Ishikawa (cell line): ENCODE results near the gene FASTK.

Experiments
- CREB1 ChIP-seq: IDR thresholded peaks from 2 replicates; pipeline ENCODE4 v1.6.1; 2012; ENCODE audit warnings: low read depth
- EP300 ChIP-seq: IDR thresholded peaks from 2 replicates; pipeline ENCODE4 v1.6.1; 2012; ENCODE audit warnings: borderline replicate concordance
- MAX ChIP-seq: IDR thresholded peaks from 2 replicates; pipeline ENCODE4 v1.6.1; 2012
- NFIC ChIP-seq: IDR thresholded peaks from 2 replicates; pipeline ENCODE4 v1.6.1; 2012
- RAD21 ChIP-seq: IDR thresholded peaks from 2 replicates; pipeline ENCODE4 v1.6.1; 2012; ENCODE audit warnings: low read depth
- TAF1 ChIP-seq: IDR thresholded peaks from 2 replicates; pipeline ENCODE4 v1.6.1; 2012; ENCODE audit warnings: low read depth, mild to moderate bottlenecking

DNA sequence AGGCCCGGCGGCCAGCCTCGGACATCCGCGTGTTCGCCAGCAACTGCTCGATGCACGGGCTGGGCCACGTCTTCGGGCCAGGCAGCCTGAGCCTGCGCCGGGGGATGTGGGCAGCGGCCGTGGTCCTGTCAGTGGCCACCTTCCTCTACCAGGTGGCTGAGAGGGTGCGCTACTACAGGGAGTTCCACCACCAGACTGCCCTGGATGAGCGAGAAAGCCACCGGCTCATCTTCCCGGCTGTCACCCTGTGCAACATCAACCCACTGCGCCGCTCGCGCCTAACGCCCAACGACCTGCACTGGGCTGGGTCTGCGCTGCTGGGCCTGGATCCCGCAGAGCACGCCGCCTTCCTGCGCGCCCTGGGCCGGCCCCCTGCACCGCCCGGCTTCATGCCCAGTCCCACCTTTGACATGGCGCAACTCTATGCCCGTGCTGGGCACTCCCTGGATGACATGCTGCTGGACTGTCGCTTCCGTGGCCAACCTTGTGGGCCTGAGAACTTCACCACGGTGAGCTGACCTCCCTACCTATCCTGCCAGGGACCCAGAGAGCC, 31.6 kb downstream of the FASTK start:
- TF ChIP-seq NFIC (no peak), CREB1 (no peak), EP300 (no peak), RAD21 (no peak), TAF1 (no peak), MAX (no peak)
